Coronary artery (tissue), 2 donors: ENCODE measurements around the gene BARD1.

ENCODE experiments used
- DNase-seq: peaks from one replicate; pipeline ENCODE4 v3.0.0-alpha.2; 2017; ENCODE audit warnings: low spot score
- H3K27ac ChIP-seq, 2 donors: fragments of 200-600 bp; sonication (generic); one replicate each; pipeline ENCODE4 v1.5.1; 2016 to 2019
- H3K4me3 ChIP-seq: fragments of 200-600 bp; sonication (generic); 2 replicates; pipeline ENCODE4 v1.5.1; 2016; ENCODE audit warnings: mild to moderate bottlenecking, moderate library complexity
- TF ChIP-seq, protein P1 (sequence below): fragments of 200-600 bp; sonication (generic); IDR thresholded peaks from one replicate; pipeline ENCODE4 v1.5.1; 2019; ENCODE audit warnings: antibody characterized with exemption

Gene BARD1

DNA sequence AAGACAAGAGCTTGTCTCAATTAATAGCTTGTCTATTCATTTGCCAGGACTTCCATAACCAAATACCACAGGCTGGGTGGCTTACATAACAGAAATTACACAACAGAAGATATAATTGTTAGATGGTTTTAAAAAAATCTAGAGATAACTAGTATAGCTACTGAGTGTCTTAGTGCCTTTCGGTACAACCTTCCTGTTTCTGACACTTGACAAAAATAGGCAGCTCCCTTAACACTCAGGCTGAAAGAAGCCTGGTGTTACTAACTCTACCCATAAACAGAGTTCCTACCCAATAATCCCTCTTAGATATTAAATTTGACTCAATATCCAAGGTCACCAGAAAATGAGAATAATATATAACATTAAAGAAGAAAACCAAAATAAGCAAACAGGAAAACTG is 129.7 kb downstream of the BARD1 start:
- Histone ChIP-seq H3K27ac (no peak overlapping the region), H3K4me3 (no peak overlapping the region)
- TF ChIP-seq, protein P1, sequence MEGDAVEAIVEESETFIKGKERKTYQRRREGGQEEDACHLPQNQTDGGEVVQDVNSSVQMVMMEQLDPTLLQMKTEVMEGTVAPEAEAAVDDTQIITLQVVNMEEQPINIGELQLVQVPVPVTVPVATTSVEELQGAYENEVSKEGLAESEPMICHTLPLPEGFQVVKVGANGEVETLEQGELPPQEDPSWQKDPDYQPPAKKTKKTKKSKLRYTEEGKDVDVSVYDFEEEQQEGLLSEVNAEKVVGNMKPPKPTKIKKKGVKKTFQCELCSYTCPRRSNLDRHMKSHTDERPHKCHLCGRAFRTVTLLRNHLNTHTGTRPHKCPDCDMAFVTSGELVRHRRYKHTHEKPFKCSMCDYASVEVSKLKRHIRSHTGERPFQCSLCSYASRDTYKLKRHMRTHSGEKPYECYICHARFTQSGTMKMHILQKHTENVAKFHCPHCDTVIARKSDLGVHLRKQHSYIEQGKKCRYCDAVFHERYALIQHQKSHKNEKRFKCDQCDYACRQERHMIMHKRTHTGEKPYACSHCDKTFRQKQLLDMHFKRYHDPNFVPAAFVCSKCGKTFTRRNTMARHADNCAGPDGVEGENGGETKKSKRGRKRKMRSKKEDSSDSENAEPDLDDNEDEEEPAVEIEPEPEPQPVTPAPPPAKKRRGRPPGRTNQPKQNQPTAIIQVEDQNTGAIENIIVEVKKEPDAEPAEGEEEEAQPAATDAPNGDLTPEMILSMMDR = no peak
- DNase-seq = no peak

DNA sequence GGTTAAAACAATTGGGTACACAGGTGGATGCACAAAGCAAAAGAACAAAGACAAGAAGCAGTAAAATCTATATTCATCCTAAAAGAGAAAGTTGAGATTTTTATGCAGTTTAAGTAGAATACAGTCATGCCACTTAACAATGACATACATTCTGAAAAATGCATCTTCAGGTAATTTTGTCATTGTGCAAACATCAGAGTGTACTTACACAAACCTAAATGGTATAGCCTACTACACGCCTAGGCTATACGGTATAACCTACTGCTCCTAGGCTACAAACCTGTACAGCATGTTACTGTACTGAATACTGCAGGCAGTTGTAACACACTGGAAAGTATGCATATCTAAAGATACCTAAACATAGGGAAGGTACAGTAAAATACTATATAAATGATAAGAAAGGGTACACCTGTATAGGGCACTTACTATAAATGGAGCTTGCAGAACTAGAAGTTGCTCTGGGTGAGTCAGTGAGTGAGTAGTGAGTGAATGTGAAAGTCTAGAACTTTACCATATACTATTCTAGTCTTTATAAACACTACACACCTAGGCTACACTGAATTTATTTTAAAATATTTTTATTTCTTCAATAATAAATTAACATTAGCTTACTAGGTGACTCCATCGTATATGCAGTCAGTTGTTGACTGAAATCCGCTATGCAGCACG is 132.9 kb downstream of the BARD1 start:
- no peak for DNase-seq
- Histone ChIP-seq H3K27ac (no peak overlapping the region), H3K4me3 (no peak overlapping the region)
- TF ChIP-seq, protein P1 = no peak
